Measurements from ENCODE around the gene DUSP10.

The DUSP10 gene

GRCh38 chr1:221777431-221778072 lies 35.7 kb upstream of the DUSP10 start:
- no peak for DNase-seq (ENCODE audit: low read depth)
- TF ChIP-seq CTCF (conservative IDR thresholded peaks at IDR 0.05; ENCODE audit: control insufficient read depth, insufficient read depth, low read depth, low read length) = no peak
- no peak overlapping the region for H3K4me3 ChIP-seq (ENCODE audit: control insufficient read depth, low read depth, low read length)

GRCh38 chr1:221776495-221777301 lies 34.8 kb upstream of the DUSP10 start:
- no peak for DNase-seq (ENCODE audit: low read depth)
- no peak for TF ChIP-seq CTCF (conservative IDR thresholded peaks at IDR 0.05; ENCODE audit: control insufficient read depth, insufficient read depth, low read depth, low read length)
- H3K4me3 ChIP-seq (ENCODE audit: control insufficient read depth, low read depth, low read length) = no peak overlapping the region

- no peak for DNase-seq (ENCODE audit: low read depth)
- H3K4me3 ChIP-seq (ENCODE audit: control insufficient read depth, low read depth, low read length) = no peak overlapping the region
- TF ChIP-seq CTCF (conservative IDR thresholded peaks at IDR 0.05; ENCODE audit: control insufficient read depth, insufficient read depth, low read depth, low read length) = no peak
Observed at GRCh38 chr1:221775206-221775605, 33.3 kb upstream of the DUSP10 start.

GRCh38 chr1:221774054-221774842 lies 32.4 kb upstream of the DUSP10 start:
- H3K4me3 ChIP-seq (ENCODE audit: control insufficient read depth, low read depth, low read length) = no peak overlapping the region
- TF ChIP-seq CTCF (conservative IDR thresholded peaks at IDR 0.05; ENCODE audit: control insufficient read depth, insufficient read depth, low read depth, low read length) = no peak
- DNase-seq (ENCODE audit: low read depth) = no peak

- no peak for TF ChIP-seq CTCF (conservative IDR thresholded peaks at IDR 0.05; ENCODE audit: control insufficient read depth, insufficient read depth, low read depth, low read length)
- no peak for DNase-seq (ENCODE audit: low read depth)
- H3K4me3 ChIP-seq (ENCODE audit: control insufficient read depth, low read depth, low read length) = no peak overlapping the region
Observed at GRCh38 chr1:221773383-221773782, 31.5 kb upstream of the DUSP10 start.

- TF ChIP-seq CTCF (conservative IDR thresholded peaks at IDR 0.05; ENCODE audit: control insufficient read depth, insufficient read depth, low read depth, low read length) = no peak
- DNase-seq (ENCODE audit: low read depth) = peak; percentile 50
- H3K4me3 ChIP-seq (ENCODE audit: control insufficient read depth, low read depth, low read length) = no peak overlapping the region
Observed at GRCh38 chr1:221772117-221772516, 30.2 kb upstream of the DUSP10 start.

Measured in fibroblast of mammary gland (primary cell).